MCF 10A (cell line): ENCODE data around the gene FAM120AOS. TPM values are rescaled to one million over a fixed set of nuclear protein-coding genes. Genes with fewer than 3 reads are reported as not detected.

ENCODE experiments used
- BruUV-seq: library from RNA; stranded (reverse); fragments of 400-500 nt; replicated peaks from 2 replicates; lab custom pipeline; 2021; lab: Mats Ljungman, UMichigan
- CTCF ChIA-PET: fragments of 300-600 bp; sonication (Branson Sonifier 250); formaldehyde crosslinking; extraction: SDS; loops from one replicate; lab custom pipeline; 2021; ENCODE audit warnings: antibody characterized with exemption, inconsistent platforms; lab: Yijun Ruan, JAX
- POLR2A ChIA-PET: fragments of 300-600, 350-650 bp; sonication (Branson Sonifier 250); formaldehyde crosslinking; extraction: SDS; loops from one replicate; lab custom pipeline; 2020; ENCODE audit warnings: antibody characterized with exemption, inconsistent platforms; lab: Yijun Ruan, JAX
- DNase-seq: peaks from one replicate; pipeline ENCODE4 v3.0.0-alpha.2; 2018; ENCODE audit not compliant: unreplicated experiment
- H3K27ac Mint-ChIP-seq: one replicate; pipeline ENCODE4 v1.8.0; 2022; ENCODE audit warnings: mild to moderate bottlenecking, low read depth, mixed read lengths; ENCODE audit not compliant: unreplicated experiment
- H3K27me3 Mint-ChIP-seq: one replicate; pipeline ENCODE4 v1.8.0; 2022; ENCODE audit warnings: mixed read lengths; ENCODE audit not compliant: insufficient read depth, unreplicated experiment
- H3K36me3 Mint-ChIP-seq: one replicate; pipeline ENCODE4 v1.8.0; 2022; ENCODE audit warnings: mild to moderate bottlenecking, moderate library complexity, mixed read lengths; ENCODE audit not compliant: insufficient read depth, unreplicated experiment
- H3K4me1 Mint-ChIP-seq: one replicate; pipeline ENCODE4 v1.8.0; 2022; ENCODE audit warnings: mixed read lengths; ENCODE audit not compliant: insufficient read depth, unreplicated experiment
- H3K4me3 Mint-ChIP-seq: one replicate; pipeline ENCODE4 v1.8.0; 2022; ENCODE audit warnings: mild to moderate bottlenecking, moderate library complexity, mixed read lengths; ENCODE audit not compliant: unreplicated experiment
- H3K9me3 Mint-ChIP-seq: one replicate; pipeline ENCODE4 v1.8.0; 2022; ENCODE audit warnings: mixed read lengths; ENCODE audit not compliant: unreplicated experiment
- intact Hi-C: fragments of 100-400 bp; cut with micrococcal nuclease; formaldehyde crosslinking; loops from 2 replicates; pipeline ENCODE4 v1.14.1; 2022
- total RNA-seq: library from RNA; stranded (reverse); gene quantifications from 2 replicates; pipeline ENCODE4 v1.2.3, GENCODE V29; 2022
- TF ChIP-seq, protein P1 (sequence below): fragments of 200-600 bp; IDR thresholded peaks from one replicate; pipeline ENCODE4 v1.8.0; 2022; ENCODE audit warnings: antibody characterized with exemption, mild to moderate bottlenecking; ENCODE audit not compliant: unreplicated experiment

The FAM120AOS gene
- total RNA-seq, 1 experiment from 2014 or later: 50.1 TPM

DNA sequence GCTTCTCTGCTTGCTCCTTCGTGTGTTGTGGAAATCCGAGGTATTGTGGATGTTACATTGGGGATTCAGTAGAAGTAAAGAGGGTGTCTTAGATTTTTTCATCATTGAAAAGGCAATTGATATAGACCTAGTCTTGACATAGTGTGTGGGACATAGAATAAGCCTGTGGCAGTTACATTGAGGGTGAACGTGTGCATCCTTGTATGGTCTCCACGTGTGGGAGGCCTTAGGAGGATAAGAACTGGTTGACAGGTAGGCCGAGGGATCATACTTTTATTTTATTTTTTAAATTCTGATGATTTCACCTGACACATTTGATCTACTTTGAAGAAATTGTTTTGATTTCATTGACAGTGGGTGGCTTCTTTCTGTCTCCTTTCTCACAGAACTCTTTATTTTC is 17.0 kb upstream of the FAM120AOS start:
- peaks cover 50% of the 10 kb centered on the region for H3K4me1 Mint-ChIP-seq
- no peak for DNase-seq

GRCh38 chr9:93468763-93469456 is 15.5 kb upstream of the FAM120AOS start:
- Mint-ChIP-seq H3K9me3 (no peaks in the 10 kb centered on the region), H3K36me3 (peaks cover 33% of the 10 kb centered on the region), H3K27me3 (no peaks in the 10 kb centered on the region), H3K4me3 (peak overlapping the region; percentile 7), H3K27ac (peak overlapping the region; percentile 80), H3K4me1 (peaks cover 50% of the 10 kb centered on the region)
- POLR2A ChIA-PET: interaction anchor here (0.6 to 7.0 kb wide), 3 partner anchors 17 to 1737 kb away, joined by 3 to 93 read pairs (median 3); partner anchors contain the start of genes FAM120A and FAM120AOS
- no TSS peak for BruUV-seq
- CTCF ChIA-PET: interaction anchor here (1.2 to 1.7 kb wide), 2 partner anchors 15 to 97 kb away, joined by 4 to 6 read pairs; no protein-coding TSS in a partner anchor
- TF ChIP-seq, protein P1, sequence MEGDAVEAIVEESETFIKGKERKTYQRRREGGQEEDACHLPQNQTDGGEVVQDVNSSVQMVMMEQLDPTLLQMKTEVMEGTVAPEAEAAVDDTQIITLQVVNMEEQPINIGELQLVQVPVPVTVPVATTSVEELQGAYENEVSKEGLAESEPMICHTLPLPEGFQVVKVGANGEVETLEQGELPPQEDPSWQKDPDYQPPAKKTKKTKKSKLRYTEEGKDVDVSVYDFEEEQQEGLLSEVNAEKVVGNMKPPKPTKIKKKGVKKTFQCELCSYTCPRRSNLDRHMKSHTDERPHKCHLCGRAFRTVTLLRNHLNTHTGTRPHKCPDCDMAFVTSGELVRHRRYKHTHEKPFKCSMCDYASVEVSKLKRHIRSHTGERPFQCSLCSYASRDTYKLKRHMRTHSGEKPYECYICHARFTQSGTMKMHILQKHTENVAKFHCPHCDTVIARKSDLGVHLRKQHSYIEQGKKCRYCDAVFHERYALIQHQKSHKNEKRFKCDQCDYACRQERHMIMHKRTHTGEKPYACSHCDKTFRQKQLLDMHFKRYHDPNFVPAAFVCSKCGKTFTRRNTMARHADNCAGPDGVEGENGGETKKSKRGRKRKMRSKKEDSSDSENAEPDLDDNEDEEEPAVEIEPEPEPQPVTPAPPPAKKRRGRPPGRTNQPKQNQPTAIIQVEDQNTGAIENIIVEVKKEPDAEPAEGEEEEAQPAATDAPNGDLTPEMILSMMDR: no peak
- DNase-seq: peak; percentile 35
- intact Hi-C loops: no loop called here

More for the DNA sequence above, 17.0 kb upstream of the FAM120AOS start:
- Mint-ChIP-seq H3K9me3 (no peaks in the 10 kb centered on the region), H3K4me3 (no peak overlapping the region), H3K36me3 (peaks cover 33% of the 10 kb centered on the region), H3K27me3 (no peaks in the 10 kb centered on the region), H3K27ac (no peak overlapping the region)
- BruUV-seq: no TSS peak
- intact Hi-C loops: no loop called here
- ChIA-PET CTCF (interaction anchor here (1.1 kb wide), 1 partner anchor 19 kb away, joined by 3 read pairs; the partner anchor contains the start of gene FAM120A), POLR2A (interaction anchor here (0.8 to 7.0 kb wide), 2 partner anchors 14 to 18 kb away, joined by 3 to 93 read pairs; partner anchors contain the start of genes FAM120A and FAM120AOS)
- TF ChIP-seq, protein P1: no peak

DNA sequence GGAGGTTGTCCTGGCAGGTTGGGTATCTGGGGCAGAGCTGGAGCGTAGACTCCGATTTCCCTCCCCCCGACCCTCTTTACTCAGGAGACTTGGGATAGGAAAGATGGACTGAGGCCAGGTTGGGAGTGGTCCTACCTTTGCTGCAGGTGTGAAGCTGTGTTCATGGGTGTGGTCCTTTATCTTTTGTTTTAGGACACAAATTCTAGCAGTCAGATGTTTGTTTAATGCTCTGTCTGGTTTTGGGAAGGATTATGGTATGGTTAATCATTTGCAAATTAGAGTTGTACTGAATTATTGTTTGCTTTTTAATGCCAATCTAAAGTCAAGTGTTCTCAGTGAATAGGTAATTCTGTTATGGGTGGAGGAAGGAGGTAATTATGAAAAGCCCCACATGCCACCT is 14.1 kb upstream of the FAM120AOS start:
- no peaks in the 10 kb centered on the region for H3K27me3 Mint-ChIP-seq
- ChIA-PET CTCF (interaction anchor here (1.7 kb wide), 1 partner anchor 99 kb away, joined by 4 read pairs; no protein-coding TSS in a partner anchor), POLR2A (interaction anchor here (0.8 to 1.4 kb wide), 2 partner anchors 11 kb away, joined by 3 to 4 read pairs; no protein-coding TSS in a partner anchor)
- peaks cover 23% of the 10 kb centered on the region for H3K36me3 Mint-ChIP-seq
- peak overlapping the region; percentile 78 for H3K27ac Mint-ChIP-seq
- TF ChIP-seq, protein P1: no peak
- H3K4me3 Mint-ChIP-seq: peak overlapping the region; percentile 49
- no TSS peak for BruUV-seq
- no peak for DNase-seq
- peaks cover 50% of the 10 kb centered on the region for H3K4me1 Mint-ChIP-seq
- no peaks in the 10 kb centered on the region for H3K9me3 Mint-ChIP-seq
- intact Hi-C loops: no loop called here

DNA sequence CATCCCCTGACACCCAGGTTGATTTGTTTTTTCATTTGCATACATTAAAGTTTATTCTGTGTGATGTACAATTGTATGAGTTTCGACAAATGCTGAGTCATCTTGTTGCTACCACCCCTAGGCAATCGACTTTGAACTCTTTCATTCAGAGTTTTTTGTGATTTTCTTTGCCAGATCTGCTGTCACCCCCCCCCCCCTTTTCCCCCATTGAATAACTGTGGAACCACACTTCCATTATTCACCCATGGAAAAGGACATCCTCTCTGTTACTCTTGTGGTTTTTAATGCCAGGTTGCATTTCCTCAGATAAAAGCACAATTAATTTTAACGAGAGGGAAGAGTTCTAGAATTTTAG is 13.7 kb upstream of the FAM120AOS start:
- Mint-ChIP-seq H3K36me3 (peaks cover 18% of the 10 kb centered on the region), H3K4me3 (peak overlapping the region; percentile 49), H3K9me3 (no peaks in the 10 kb centered on the region), H3K4me1 (peaks cover 50% of the 10 kb centered on the region), H3K27me3 (no peaks in the 10 kb centered on the region), H3K27ac (peak overlapping the region; percentile 78)
- intact Hi-C loops: no loop called here
- CTCF ChIA-PET: interaction anchor here (1.7 kb wide), 1 partner anchor 99 kb away, joined by 4 read pairs; no protein-coding TSS in a partner anchor
- TF ChIP-seq, protein P1: no peak
- no TSS peak for BruUV-seq
- DNase-seq: peak; percentile 46
- POLR2A ChIA-PET: interaction anchor here (0.8 to 1.4 kb wide), 2 partner anchors 11 kb away, joined by 3 to 4 read pairs; no protein-coding TSS in a partner anchor
